ENCODE data around the gene TMEM187.
A peak's percentile ranks its signal among the peaks of the same experiment; 100 is the strongest.

GRCh38 chrX:154013614-154014360 is 41.2 kb downstream of the TMEM187 start:
- TF ChIP-seq, protein P1, sequence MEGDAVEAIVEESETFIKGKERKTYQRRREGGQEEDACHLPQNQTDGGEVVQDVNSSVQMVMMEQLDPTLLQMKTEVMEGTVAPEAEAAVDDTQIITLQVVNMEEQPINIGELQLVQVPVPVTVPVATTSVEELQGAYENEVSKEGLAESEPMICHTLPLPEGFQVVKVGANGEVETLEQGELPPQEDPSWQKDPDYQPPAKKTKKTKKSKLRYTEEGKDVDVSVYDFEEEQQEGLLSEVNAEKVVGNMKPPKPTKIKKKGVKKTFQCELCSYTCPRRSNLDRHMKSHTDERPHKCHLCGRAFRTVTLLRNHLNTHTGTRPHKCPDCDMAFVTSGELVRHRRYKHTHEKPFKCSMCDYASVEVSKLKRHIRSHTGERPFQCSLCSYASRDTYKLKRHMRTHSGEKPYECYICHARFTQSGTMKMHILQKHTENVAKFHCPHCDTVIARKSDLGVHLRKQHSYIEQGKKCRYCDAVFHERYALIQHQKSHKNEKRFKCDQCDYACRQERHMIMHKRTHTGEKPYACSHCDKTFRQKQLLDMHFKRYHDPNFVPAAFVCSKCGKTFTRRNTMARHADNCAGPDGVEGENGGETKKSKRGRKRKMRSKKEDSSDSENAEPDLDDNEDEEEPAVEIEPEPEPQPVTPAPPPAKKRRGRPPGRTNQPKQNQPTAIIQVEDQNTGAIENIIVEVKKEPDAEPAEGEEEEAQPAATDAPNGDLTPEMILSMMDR (IDR thresholded peaks at IDR 0.05), result peak in 3 of 4 experiments; percentile 80 to 91 (median 86)
- TF ChIP-seq POLR2A (IDR thresholded peaks at IDR 0.05), result no peak
- no peak for TF ChIP-seq POLR2AphosphoS5 (IDR thresholded peaks at IDR 0.05)
- no peak for TF ChIP-seq EP300 (IDR thresholded peaks at IDR 0.05)
